HL-60 (cell line): ENCODE measurements around the gene PCYT1A.
A peak's percentile ranks its signal among the peaks of the same experiment; 100 is the strongest.

Experiments
- DNase-seq, 2 experiments: peaks; one replicate each; pipeline ENCODE4 v3.0.0-alpha.2; 2010 to 2020; ENCODE audit warnings: low read depth in 1 of 2, low spot score in 1 of 2
- H3K27ac ChIP-seq: fragments of 250-450 bp; sonication (Bioruptor Pico); replicated peaks from 2 replicates; pipeline ENCODE4 v1.5.1; 2020; ENCODE audit warnings: mild to moderate bottlenecking, moderate library complexity
- H3K27me3 ChIP-seq: fragments of 250-450 bp; sonication (Bioruptor Pico); 2 replicates; pipeline ENCODE4 v1.5.1; 2021; ENCODE audit warnings: mild to moderate bottlenecking, moderate library complexity; ENCODE audit not compliant: insufficient read depth, poor library complexity, severe bottlenecking
- H3K4me3 ChIP-seq: replicated peaks from 2 replicates; pipeline ENCODE4 v1.5.1; 2011; ENCODE audit warnings: mild to moderate bottlenecking, control low read depth, low read length; ENCODE audit not compliant: insufficient read depth
- GABPA ChIP-seq: IDR thresholded peaks from 2 replicates; pipeline ENCODE4 v1.6.1; 2012; ENCODE audit warnings: low read depth
- POLR2AphosphoS5 ChIP-seq: IDR thresholded peaks from 2 replicates; pipeline ENCODE4 v1.6.1; 2012; ENCODE audit warnings: low read depth
- SPI1 ChIP-seq: IDR thresholded peaks from 2 replicates; pipeline ENCODE4 v1.6.1; 2012; ENCODE audit warnings: low read depth, mild to moderate bottlenecking, borderline replicate concordance
- TF ChIP-seq, protein P1 (sequence below): IDR thresholded peaks from 2 replicates; pipeline ENCODE4 v1.6.1; 2012; ENCODE audit warnings: low read depth; ENCODE audit not compliant: insufficient replicate concordance
- TF ChIP-seq, protein P2 (sequence below): IDR thresholded peaks from one replicate; pipeline ENCODE4 v1.5.1; 2011; ENCODE audit warnings: low read length, control low read depth, inconsistent platforms; ENCODE audit not compliant: insufficient read depth

Gene PCYT1A

DNA sequence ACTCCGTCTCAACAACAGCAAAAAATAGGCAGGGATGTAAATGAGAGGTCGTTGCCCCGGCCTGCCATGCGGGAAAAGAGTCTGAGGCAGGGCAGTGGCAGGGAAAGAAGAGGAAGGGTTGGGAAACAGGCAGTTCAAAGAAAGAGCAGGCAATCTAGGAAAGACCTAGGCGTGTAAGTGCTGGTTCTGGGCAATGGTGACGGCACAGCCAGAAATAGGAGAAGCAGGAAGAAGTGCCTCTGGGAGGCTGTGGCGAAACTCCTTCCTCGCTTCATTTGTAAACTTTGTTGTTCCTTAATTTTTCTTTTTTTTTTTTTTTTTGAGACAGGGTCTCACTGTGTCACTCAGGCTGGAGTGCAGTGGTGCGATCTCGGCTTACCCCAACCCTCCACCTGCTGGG is 66.9 kb downstream of the PCYT1A start:
- Histone ChIP-seq H3K27ac (peak overlapping the region; percentile 96), H3K27me3 (no peaks in the 10 kb centered on the region), H3K4me3 (peak overlapping the region; percentile 26; the same call in 1 of the 2 replicates)
- TF ChIP-seq, protein P1, sequence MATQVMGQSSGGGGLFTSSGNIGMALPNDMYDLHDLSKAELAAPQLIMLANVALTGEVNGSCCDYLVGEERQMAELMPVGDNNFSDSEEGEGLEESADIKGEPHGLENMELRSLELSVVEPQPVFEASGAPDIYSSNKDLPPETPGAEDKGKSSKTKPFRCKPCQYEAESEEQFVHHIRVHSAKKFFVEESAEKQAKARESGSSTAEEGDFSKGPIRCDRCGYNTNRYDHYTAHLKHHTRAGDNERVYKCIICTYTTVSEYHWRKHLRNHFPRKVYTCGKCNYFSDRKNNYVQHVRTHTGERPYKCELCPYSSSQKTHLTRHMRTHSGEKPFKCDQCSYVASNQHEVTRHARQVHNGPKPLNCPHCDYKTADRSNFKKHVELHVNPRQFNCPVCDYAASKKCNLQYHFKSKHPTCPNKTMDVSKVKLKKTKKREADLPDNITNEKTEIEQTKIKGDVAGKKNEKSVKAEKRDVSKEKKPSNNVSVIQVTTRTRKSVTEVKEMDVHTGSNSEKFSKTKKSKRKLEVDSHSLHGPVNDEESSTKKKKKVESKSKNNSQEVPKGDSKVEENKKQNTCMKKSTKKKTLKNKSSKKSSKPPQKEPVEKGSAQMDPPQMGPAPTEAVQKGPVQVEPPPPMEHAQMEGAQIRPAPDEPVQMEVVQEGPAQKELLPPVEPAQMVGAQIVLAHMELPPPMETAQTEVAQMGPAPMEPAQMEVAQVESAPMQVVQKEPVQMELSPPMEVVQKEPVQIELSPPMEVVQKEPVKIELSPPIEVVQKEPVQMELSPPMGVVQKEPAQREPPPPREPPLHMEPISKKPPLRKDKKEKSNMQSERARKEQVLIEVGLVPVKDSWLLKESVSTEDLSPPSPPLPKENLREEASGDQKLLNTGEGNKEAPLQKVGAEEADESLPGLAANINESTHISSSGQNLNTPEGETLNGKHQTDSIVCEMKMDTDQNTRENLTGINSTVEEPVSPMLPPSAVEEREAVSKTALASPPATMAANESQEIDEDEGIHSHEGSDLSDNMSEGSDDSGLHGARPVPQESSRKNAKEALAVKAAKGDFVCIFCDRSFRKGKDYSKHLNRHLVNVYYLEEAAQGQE: no peak
- peak; percentile 37; the same call in 1 of the 2 replicates for TF ChIP-seq POLR2AphosphoS5
- TF ChIP-seq, protein P2, sequence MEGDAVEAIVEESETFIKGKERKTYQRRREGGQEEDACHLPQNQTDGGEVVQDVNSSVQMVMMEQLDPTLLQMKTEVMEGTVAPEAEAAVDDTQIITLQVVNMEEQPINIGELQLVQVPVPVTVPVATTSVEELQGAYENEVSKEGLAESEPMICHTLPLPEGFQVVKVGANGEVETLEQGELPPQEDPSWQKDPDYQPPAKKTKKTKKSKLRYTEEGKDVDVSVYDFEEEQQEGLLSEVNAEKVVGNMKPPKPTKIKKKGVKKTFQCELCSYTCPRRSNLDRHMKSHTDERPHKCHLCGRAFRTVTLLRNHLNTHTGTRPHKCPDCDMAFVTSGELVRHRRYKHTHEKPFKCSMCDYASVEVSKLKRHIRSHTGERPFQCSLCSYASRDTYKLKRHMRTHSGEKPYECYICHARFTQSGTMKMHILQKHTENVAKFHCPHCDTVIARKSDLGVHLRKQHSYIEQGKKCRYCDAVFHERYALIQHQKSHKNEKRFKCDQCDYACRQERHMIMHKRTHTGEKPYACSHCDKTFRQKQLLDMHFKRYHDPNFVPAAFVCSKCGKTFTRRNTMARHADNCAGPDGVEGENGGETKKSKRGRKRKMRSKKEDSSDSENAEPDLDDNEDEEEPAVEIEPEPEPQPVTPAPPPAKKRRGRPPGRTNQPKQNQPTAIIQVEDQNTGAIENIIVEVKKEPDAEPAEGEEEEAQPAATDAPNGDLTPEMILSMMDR: no peak
- TF ChIP-seq SPI1: peak; percentile 55; the same call in 1 of the 2 replicates
- DNase-seq: peak; percentile 48 to 89

DNA sequence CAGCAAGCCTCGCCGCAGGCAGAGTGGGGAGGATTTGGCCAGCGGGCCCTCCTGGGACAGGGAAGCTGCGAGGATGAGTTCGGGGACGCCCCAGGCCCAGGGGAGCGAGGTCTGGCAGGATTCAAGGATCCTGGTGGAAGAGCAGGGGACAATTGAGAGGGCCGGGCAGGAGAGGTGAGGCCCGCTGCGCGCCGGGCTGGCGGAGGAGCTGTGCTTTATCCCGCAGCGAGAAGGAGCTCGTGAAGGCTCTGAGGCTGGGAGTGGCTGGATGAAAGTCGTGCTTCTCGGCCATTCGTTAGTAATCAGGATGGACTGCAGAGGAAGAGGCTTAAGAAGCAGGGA is 67.6 kb downstream of the PCYT1A start:
- Histone ChIP-seq H3K27me3 (no peaks in the 10 kb centered on the region), H3K27ac (peak overlapping the region; percentile 96), H3K4me3 (peak overlapping the region; percentile 26)
- no peak for DNase-seq
- TF ChIP-seq, protein P1: peak; percentile 5
- TF ChIP-seq POLR2AphosphoS5: no peak

DNA sequence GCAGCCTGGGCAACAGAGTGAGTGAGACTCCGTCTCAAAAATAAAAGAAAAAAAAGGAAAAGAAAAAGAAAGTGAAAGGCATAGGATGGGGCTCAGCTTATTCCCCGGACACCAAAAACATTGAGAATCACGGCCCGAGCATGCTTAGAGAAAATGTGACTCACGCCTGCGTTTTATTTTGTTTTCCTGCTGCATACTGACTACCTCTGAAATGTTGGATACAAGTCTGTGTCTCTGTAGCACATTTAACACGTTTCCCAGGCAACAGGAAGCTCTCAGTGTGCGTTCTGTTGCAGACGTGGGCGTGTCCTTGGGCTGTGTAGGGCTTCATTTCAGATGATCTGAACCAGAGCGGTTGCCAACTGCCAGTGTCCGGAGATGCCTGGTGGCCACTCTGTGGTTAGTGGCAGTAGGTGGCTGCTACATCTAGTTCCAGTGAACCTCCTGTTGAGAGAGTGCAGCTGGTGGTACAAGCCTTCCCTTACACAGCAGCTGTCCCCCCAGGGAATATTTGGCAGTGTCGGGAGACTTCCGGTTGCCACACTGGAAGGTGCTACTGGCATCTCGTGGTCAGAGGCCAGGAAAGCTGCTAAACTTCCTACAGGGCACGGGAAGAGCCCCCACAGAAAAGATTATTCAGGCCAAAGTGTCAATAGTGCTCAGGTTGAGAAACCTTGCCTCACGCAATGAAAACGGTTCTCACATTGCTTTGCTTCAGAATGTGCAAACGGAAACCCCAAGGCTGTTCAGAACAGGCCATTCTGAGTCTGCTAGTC is 68.1 kb downstream of the PCYT1A start:
- Histone ChIP-seq H3K27me3 (no peaks in the 10 kb centered on the region), H3K27ac (peak overlapping the region; percentile 96), H3K4me3 (peak overlapping the region; percentile 26)
- TF ChIP-seq, protein P1: peak; percentile 62
- TF ChIP-seq SPI1 (peak; percentile 46; the same call in 1 of the 2 replicates), POLR2AphosphoS5 (peak; percentile 96), GABPA (peak; percentile 58)
- TF ChIP-seq, protein P2: no peak
- peak; percentile 94 to 97 for DNase-seq
